GM11168 (cell line): Measurements from ENCODE around the gene EFHC1.

ENCODE experiments used
- in situ Hi-C: fragments of 300-500 bp; cut with MboI; formaldehyde crosslinking; loops from one replicate; pipeline ENCODE4 v1.12.0; 2022; ENCODE audit warnings: low sequenced_read_pairs; ENCODE audit not compliant: unreplicated experiment

The EFHC1 gene

GRCh38 chr6:52533491-52533890 lies 113.3 kb downstream of the EFHC1 start:
- in situ Hi-C loops = no loop called here

- in situ Hi-C loops = no loop called here
Observed at GRCh38 chr6:52534363-52534762, 114.2 kb downstream of the EFHC1 start.

GRCh38 chr6:52534966-52535390 lies 114.8 kb downstream of the EFHC1 start:
- in situ Hi-C loops = no loop called here

GRCh38 chr6:52535711-52536423 lies 115.7 kb downstream of the EFHC1 start:
- in situ Hi-C loops = no loop called here

- in situ Hi-C loops = no loop called here
Observed at GRCh38 chr6:52536424-52536916, 116.3 kb downstream of the EFHC1 start.

- in situ Hi-C loops = no loop called here
Observed at GRCh38 chr6:52537001-52537753, 117.0 kb downstream of the EFHC1 start.

- in situ Hi-C loops = no loop called here
Observed at GRCh38 chr6:52538252-52538900, 118.2 kb downstream of the EFHC1 start.

- in situ Hi-C loops = no loop called here
Observed at GRCh38 chr6:52538901-52539354, 118.8 kb downstream of the EFHC1 start.

GRCh38 chr6:52539607-52540006 lies 119.5 kb downstream of the EFHC1 start:
- in situ Hi-C loops = no loop called here

- in situ Hi-C loops = no loop called here
Observed at GRCh38 chr6:52540286-52540902, 120.3 kb downstream of the EFHC1 start.

GRCh38 chr6:52541135-52541534 lies 121.0 kb downstream of the EFHC1 start:
- in situ Hi-C loops = no loop called here

GRCh38 chr6:52543262-52543661 lies 123.1 kb downstream of the EFHC1 start:
- in situ Hi-C loops = no loop called here

GRCh38 chr6:52543729-52544601 lies 123.8 kb downstream of the EFHC1 start:
- in situ Hi-C loops = no loop called here

GRCh38 chr6:52544602-52545405 lies 124.7 kb downstream of the EFHC1 start:
- in situ Hi-C loops = no loop called here

- in situ Hi-C loops = no loop called here
Observed at GRCh38 chr6:52545406-52546119, 125.4 kb downstream of the EFHC1 start.

GRCh38 chr6:52546192-52546591 lies 126.0 kb downstream of the EFHC1 start:
- in situ Hi-C loops = no loop called here

- in situ Hi-C loops = no loop called here
Observed at GRCh38 chr6:52546678-52547077, 126.5 kb downstream of the EFHC1 start.

- in situ Hi-C loops = no loop called here
Observed at GRCh38 chr6:52547647-52548352, 127.7 kb downstream of the EFHC1 start.
